ENCODE data around the gene ARHGEF2. TPM values are rescaled to one million over a fixed set of nuclear protein-coding genes. Genes with fewer than 3 reads are reported as not detected.

The ARHGEF2 gene
- total and polyA plus RNA-seq, 10 of the 15 experiments (the other 5 are each of a cell fraction or from before 2014, with no cell fraction given): 8.1 to 113 (median 69.9) TPM

DNA sequence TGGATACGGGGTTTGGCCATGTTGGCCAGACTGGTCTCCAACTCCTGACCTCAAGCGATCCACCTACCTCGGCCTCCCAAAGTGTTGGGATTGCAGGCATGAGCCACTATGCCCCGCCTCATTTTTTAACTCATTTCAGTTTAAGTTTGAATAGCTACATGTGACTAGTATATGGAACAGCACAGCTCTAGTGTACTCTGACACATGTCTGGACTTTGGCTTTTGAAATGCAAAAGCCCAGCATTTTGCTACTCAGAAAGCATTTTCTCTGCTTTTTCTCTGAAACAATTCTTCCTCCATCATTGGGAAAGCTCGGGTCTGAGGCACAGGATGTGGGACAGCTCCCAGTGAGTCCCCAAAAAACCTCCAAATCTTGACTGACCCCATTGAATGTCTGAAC, 46.5 kb upstream of the ARHGEF2 start (continued):
- TF ChIP-seq REST (IDR thresholded peaks at IDR 0.05; ENCODE audit: low read depth, low read length): no peak
- no peak for TF ChIP-seq EZH2 (IDR thresholded peaks at IDR 0.05; ENCODE audit: borderline replicate concordance, control insufficient read depth, low read depth, low read length)
- TF ChIP-seq HSF1 (IDR thresholded peaks at IDR 0.05; ENCODE audit: low read depth, low read length): no peak

DNA sequence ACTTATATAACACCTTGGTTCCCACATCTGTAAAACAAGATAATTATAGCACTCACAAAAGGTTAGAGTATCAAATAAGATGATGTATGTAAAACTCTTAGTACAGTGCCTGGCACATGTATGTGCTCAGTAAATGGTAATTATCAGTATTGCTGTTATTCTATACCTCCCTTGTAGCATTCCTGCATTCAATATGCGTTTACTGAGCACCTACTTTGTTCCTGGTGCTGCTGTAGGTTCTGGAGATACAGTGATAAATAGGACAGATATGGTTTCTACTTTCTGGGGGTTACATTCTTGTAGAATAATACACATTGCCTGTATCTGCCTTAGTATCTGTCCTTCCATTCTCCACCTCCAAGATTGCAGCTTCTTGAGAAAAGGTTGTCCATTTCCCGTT, 43.6 kb upstream of the ARHGEF2 start:
- Histone ChIP-seq H3K27me3 (replicated peaks in 1 of 2; ENCODE audit: control insufficient read depth in 2 of 2, insufficient read depth in 2 of 2, low read length in 1 of 2) (no peaks in the 10 kb centered on the region; a peak in 1 of 4 replicates), H3K4me1 (ENCODE audit: control insufficient read depth, insufficient read depth, low read length) (peaks cover 6% of the 10 kb centered on the region), H3K9me3 (replicated peaks; ENCODE audit: control insufficient read depth, insufficient read depth, low read length) (no peaks in the 10 kb centered on the region), H3K4me3 (no peak overlapping the region), H3K79me2 (ENCODE audit: control insufficient read depth, insufficient read depth, low read length) (peaks cover 23% of the 10 kb centered on the region), H3K9ac (ENCODE audit: control insufficient read depth, insufficient read depth, low read length) (no peak overlapping the region), H4K20me1 (ENCODE audit: control insufficient read depth, insufficient read depth) (no peaks in the 10 kb centered on the region), H3K36me3 (ENCODE audit: control insufficient read depth in 2 of 2, insufficient read depth in 2 of 2, low read length in 1 of 2) (peaks cover 2% of the 10 kb centered on the region in 2 experiments), H2AFZ (ENCODE audit: control insufficient read depth, low read depth, low read length) (no peak overlapping the region; the same call in 1 of the 2 replicates), H3K4me2 (ENCODE audit: control insufficient read depth, insufficient read depth) (no peak overlapping the region), H3K27ac (ENCODE audit: control insufficient read depth, insufficient read depth) (no peak overlapping the region)
- DNase-seq (ENCODE audit: low read depth, low spot score) (no peak), ATAC-seq (no peak), FAIRE-seq (no peak)
- ChIA-PET CTCF (interaction anchor here (0.7 to 3.4 kb wide), 3 partner anchors 9 to 90 kb away, joined by 3 to 14 read pairs (median 3); no protein-coding TSS in a partner anchor), POLR2A (no interaction called here), RAD21 (ENCODE audit: unreplicated experiment) (interaction anchor here (1.0 to 1.7 kb wide), 2 partner anchors 81 to 290 kb away, joined by 3 to 6 read pairs; no protein-coding TSS in a partner anchor), SMC1A (ENCODE audit: uncharacterized antibody, unreplicated experiment) (interaction anchor here (0.8 to 1.2 kb wide), 4 partner anchors 8 to 84 kb away, joined by 3 to 4 read pairs (median 3); no protein-coding TSS in a partner anchor)
- WGBS (ENCODE audit: insufficient coverage, insufficient replicate concordance, low lambda C conversion rate, missing lambda C conversion rate): 43% methylated on average over 2 of the region's 2 CpGs
- no TSS peak for BruUV-seq (replicated peaks)
- in situ Hi-C loops (cut with MboI) (no loop called here), intact Hi-C loops (cut with micrococcal nuclease; ENCODE audit: unreplicated experiment) (loop anchor here (2.0 kb wide), 1 partner anchor 33 kb away; the partner anchor contains the start of gene LAMTOR2)
- TF ChIP-seq ZSCAN29 (IDR thresholded peaks at IDR 0.05) (no peak), TCF3 (IDR thresholded peaks at IDR 0.05; ENCODE audit: borderline replicate concordance, insufficient read depth, low read depth, low read length) (no peak), POU2F2 (IDR thresholded peaks at IDR 0.05; ENCODE audit: borderline replicate concordance, low read depth, low read length) (no peak), KAT2A (conservative IDR thresholded peaks at IDR 0.05; ENCODE audit: control insufficient read depth, low read depth, low read length) (no peak)
- TF ChIP-seq, protein P1, sequence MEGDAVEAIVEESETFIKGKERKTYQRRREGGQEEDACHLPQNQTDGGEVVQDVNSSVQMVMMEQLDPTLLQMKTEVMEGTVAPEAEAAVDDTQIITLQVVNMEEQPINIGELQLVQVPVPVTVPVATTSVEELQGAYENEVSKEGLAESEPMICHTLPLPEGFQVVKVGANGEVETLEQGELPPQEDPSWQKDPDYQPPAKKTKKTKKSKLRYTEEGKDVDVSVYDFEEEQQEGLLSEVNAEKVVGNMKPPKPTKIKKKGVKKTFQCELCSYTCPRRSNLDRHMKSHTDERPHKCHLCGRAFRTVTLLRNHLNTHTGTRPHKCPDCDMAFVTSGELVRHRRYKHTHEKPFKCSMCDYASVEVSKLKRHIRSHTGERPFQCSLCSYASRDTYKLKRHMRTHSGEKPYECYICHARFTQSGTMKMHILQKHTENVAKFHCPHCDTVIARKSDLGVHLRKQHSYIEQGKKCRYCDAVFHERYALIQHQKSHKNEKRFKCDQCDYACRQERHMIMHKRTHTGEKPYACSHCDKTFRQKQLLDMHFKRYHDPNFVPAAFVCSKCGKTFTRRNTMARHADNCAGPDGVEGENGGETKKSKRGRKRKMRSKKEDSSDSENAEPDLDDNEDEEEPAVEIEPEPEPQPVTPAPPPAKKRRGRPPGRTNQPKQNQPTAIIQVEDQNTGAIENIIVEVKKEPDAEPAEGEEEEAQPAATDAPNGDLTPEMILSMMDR (IDR thresholded peaks at IDR 0.05 in 2 of 3, conservative IDR thresholded peaks at IDR 0.05 in 1 of 3; ENCODE audit: control insufficient read depth in 2 of 3, extremely low read depth in 1 of 3, insufficient read depth in 1 of 3, low read depth in 3 of 3, low read length in 3 of 3): no peak
- TF ChIP-seq, protein P2, sequence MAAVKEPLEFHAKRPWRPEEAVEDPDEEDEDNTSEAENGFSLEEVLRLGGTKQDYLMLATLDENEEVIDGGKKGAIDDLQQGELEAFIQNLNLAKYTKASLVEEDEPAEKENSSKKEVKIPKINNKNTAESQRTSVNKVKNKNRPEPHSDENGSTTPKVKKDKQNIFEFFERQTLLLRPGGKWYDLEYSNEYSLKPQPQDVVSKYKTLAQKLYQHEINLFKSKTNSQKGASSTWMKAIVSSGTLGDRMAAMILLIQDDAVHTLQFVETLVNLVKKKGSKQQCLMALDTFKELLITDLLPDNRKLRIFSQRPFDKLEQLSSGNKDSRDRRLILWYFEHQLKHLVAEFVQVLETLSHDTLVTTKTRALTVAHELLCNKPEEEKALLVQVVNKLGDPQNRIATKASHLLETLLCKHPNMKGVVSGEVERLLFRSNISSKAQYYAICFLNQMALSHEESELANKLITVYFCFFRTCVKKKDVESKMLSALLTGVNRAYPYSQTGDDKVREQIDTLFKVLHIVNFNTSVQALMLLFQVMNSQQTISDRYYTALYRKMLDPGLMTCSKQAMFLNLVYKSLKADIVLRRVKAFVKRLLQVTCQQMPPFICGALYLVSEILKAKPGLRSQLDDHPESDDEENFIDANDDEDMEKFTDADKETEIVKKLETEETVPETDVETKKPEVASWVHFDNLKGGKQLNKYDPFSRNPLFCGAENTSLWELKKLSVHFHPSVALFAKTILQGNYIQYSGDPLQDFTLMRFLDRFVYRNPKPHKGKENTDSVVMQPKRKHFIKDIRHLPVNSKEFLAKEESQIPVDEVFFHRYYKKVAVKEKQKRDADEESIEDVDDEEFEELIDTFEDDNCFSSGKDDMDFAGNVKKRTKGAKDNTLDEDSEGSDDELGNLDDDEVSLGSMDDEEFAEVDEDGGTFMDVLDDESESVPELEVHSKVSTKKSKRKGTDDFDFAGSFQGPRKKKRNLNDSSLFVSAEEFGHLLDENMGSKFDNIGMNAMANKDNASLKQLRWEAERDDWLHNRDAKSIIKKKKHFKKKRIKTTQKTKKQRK (IDR thresholded peaks at IDR 0.05; ENCODE audit: low read depth, low read length): no peak

All from GM12878 (cell line).